ACC112 (cell line): Measurements from ENCODE around the gene VSNL1.

Experiments
- H2AFZ ChIP-seq: fragments of 200-600 bp; sonication (generic); one replicate; pipeline ENCODE4 v1.6.0; 2017; ENCODE audit warnings: antibody characterized with exemption, low read length; ENCODE audit not compliant: unreplicated experiment
- H3K27ac ChIP-seq: fragments of 200-600 bp; sonication (generic); 2 replicates; pipeline ENCODE4 v1.5.1; 2014; ENCODE audit warnings: low read depth, mild to moderate bottlenecking, antibody characterized with exemption, low read length, moderate library complexity
- H3K27me3 ChIP-seq: fragments of 200-600 bp; sonication (generic); 2 replicates; pipeline ENCODE4 v1.6.1; 2014; ENCODE audit warnings: mild to moderate bottlenecking, antibody characterized with exemption, low read length, moderate library complexity, mixed read lengths; ENCODE audit not compliant: insufficient read depth
- H3K36me3 ChIP-seq: fragments of 200-600 bp; sonication (generic); 2 replicates; pipeline ENCODE4 v1.6.1; 2016; ENCODE audit warnings: mild to moderate bottlenecking, antibody characterized with exemption, low read length, moderate library complexity, mixed read lengths; ENCODE audit not compliant: insufficient read depth
- H3K4me1 ChIP-seq: fragments of 200-600 bp; sonication (generic); one replicate; pipeline ENCODE4 v1.6.1; 2016; ENCODE audit warnings: low read length, mixed read lengths; ENCODE audit not compliant: insufficient read depth, unreplicated experiment, control insufficient read depth
- H3K4me3 ChIP-seq: fragments of 200-600 bp; sonication (generic); 2 replicates; pipeline ENCODE4 v1.5.1; 2014; ENCODE audit warnings: mild to moderate bottlenecking, low read depth, low read length
- H3K79me2 ChIP-seq: fragments of 200-600 bp; sonication (generic); one replicate; pipeline ENCODE4 v1.6.0; 2016; ENCODE audit warnings: low read length; ENCODE audit not compliant: control insufficient read depth, unreplicated experiment, insufficient read depth

VSNL1 gene

DNA sequence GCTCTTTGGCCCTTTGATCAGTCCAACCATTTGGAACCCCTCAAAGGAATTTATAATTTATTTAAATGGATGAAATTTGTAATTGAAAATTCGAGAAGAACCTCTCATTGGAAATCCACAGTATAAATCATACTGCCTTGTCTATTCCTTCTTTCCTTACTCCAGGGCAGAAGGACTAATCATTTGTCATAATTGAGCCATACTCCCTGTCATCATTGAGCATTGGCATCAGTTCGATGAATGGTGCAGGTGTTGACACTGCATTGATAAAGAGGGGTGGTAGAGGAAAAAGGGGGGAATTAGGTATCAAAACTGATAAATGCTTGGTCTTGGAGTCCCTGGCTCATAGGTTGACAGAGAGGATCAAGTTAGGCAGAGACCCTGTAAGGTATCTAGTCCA lies 2.0 kb downstream of the VSNL1 start:
- Histone ChIP-seq H3K4me3 (no peak overlapping the region), H3K27ac (no peak overlapping the region), H3K79me2 (no peaks in the 10 kb centered on the region), H3K36me3 (no peaks in the 10 kb centered on the region), H3K27me3 (peaks cover 83% of the 10 kb centered on the region), H2AFZ (no peak overlapping the region), H3K4me1 (peaks cover 11% of the 10 kb centered on the region)

DNA sequence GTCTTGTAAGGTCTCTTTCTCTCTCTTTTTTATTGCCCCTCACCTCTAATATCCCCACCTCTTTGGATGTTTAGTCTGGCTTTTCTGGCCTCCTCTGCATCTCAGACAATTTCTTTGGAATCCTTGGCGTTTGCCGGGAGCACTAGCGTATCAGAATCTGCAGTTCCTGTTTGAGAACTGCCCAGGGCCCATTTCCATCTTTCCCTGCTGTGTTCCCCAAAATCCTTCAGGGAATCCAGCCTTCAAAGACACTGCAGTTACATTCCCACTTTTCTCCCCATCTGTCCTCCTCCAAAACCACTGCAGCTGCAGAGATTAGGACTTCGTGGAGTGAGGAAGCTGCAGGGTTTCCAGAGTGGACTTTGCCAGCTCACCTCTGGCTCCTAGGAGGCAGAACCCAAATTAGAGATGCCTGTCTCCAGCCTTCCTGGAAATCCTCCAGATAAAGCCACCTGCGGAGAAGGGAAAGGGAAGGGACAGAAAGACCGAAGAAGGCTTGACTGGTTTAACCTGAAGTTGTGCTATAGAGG lies 2.7 kb downstream of the VSNL1 start:
- H3K27ac ChIP-seq = no peak overlapping the region
- no peaks in the 10 kb centered on the region for H3K36me3 ChIP-seq
- peaks cover 11% of the 10 kb centered on the region for H3K4me1 ChIP-seq
- H3K79me2 ChIP-seq = no peaks in the 10 kb centered on the region
- H3K4me3 ChIP-seq = no peak overlapping the region
- H3K27me3 ChIP-seq = peaks cover 83% of the 10 kb centered on the region
- no peak overlapping the region for H2AFZ ChIP-seq

DNA sequence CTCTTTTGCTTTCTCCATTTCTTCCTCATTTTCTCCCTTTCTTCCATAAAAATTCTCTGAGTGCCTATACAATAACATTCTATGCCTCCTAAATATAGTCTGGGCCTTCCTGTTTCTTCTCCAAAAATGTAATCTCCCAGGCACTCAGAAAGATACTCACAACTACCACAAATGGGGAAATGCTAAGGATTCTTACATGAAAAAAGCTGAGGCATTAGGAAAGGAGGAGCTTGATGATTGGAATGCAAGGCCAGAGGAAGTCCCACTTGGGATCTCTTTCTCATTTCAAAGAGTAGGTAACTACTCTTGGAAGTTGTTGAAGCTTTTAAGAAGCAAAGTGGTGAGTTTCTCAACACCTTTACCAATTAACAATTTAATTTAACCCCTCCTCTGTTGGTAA lies 3.4 kb downstream of the VSNL1 start:
- peaks cover 79% of the 10 kb centered on the region for H3K27me3 ChIP-seq
- H3K27ac ChIP-seq = peak overlapping the region; percentile 9; the same call in 1 of the 2 replicates
- H3K4me3 ChIP-seq = no peak overlapping the region
- no peaks in the 10 kb centered on the region for H3K79me2 ChIP-seq
- no peaks in the 10 kb centered on the region for H3K36me3 ChIP-seq
- peaks cover 11% of the 10 kb centered on the region for H3K4me1 ChIP-seq
- no peak overlapping the region for H2AFZ ChIP-seq

DNA sequence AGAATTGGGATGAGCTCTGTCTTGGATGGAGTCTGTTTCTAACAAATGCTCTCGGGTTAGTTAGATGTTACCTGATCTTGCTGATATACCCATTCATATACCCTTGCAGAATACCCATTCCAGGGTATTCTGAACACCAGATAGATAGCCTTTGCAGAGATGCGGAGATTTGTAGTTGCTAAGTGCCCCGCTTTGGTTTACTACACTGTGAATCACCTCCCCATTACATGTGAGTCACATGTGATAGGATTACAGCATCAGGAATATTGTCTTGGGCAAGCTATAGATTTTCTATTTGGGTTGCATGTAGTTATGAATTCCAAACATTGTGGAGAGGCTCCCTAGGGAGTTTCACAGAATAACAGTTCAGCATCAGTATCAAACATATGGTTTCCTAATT lies 3.8 kb downstream of the VSNL1 start:
- no peak overlapping the region for H3K4me3 ChIP-seq
- H3K27ac ChIP-seq = peak overlapping the region; percentile 9; the same call in 1 of the 2 replicates
- H2AFZ ChIP-seq = no peak overlapping the region
- H3K79me2 ChIP-seq = no peaks in the 10 kb centered on the region
- peaks cover 11% of the 10 kb centered on the region for H3K4me1 ChIP-seq
- no peaks in the 10 kb centered on the region for H3K36me3 ChIP-seq
- peaks cover 75% of the 10 kb centered on the region for H3K27me3 ChIP-seq

DNA sequence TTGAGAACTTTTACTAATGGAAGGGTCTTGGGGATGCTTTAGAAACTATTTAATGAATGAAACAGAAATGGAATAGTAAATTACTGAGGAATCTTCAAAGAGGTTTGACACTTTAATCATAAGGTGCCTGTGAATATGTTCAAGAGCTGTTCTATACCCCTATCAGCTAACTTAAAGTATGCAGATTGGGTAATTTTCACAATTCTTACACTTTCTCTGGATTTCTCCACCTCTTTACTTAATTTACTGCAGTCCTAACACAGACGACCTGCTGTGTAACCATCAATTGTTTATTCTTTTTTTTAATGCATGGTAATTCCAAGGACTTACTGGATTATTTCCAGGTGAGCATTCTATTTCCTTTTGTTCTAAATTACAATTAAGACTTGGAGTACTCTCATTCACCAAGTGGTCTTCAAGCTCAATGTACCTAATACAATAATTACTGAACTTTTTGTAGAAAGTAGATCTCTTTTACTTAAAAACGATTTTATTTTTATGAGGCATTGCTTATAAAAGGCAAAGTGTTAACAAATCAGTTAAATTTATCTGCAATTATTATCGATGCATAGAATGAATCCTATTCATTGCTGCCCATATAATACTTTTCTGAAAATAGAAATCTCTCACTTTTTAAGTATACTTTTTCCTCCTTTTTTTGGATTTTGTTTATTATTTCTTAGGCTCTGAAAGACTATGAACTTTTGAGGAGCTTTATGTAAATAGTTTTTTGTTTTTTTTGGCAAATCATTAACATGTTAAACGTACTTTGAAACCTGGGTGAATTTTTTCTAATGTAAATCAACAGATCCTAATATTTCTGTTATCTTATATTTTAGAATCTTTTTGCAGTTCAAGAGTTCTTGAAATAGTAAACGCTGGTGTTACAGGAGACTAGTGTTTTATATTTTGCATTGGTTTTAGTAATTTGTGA lies 5.5 kb downstream of the VSNL1 start:
- H3K79me2 ChIP-seq = no peaks in the 10 kb centered on the region
- no peak overlapping the region for H3K4me3 ChIP-seq
- H2AFZ ChIP-seq = no peak overlapping the region
- H3K4me1 ChIP-seq = peaks cover 11% of the 10 kb centered on the region
- no peaks in the 10 kb centered on the region for H3K36me3 ChIP-seq
- H3K27ac ChIP-seq = no peak overlapping the region
- peaks cover 63% of the 10 kb centered on the region for H3K27me3 ChIP-seq

DNA sequence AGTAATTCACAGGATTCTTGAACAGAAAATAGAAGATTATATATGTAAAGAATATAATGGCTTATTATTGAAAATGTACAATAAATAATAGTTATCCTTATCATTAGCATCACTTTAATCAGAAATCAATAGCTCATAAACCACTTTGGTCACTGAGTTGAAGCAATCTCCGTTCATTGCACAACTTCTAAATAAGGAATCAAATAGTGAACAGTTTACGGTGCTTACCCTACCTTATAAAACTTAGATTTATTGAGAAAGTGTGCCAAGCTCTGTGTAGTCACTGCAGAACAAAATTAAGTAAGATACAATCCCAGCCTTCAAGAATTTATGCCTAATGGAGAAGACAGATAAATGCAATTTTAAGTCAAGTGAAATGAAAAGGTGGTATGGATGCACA lies 6.7 kb downstream of the VSNL1 start:
- Histone ChIP-seq H2AFZ (no peak overlapping the region), H3K36me3 (no peaks in the 10 kb centered on the region), H3K4me1 (peaks cover 11% of the 10 kb centered on the region), H3K79me2 (no peaks in the 10 kb centered on the region), H3K27me3 (peaks cover 50% of the 10 kb centered on the region), H3K4me3 (no peak overlapping the region), H3K27ac (no peak overlapping the region)

DNA sequence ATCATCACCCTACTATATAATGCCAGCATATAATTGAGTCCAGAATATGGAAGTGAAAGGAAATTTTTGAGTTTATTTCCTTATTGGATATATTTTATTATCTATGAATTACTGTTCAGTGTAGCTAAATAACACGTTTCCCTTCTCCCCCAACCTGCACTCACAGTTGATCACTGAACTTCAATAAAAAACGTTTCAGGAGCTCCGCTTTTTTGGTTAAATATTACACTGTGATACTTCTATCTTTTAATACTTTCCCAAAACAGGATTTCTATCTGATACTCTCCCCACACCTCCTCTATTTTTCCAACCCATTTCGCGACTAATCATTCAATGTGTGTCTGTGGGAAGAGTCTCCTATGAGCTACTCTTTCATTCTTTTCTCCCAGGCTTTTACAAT lies 7.2 kb downstream of the VSNL1 start:
- Histone ChIP-seq H3K79me2 (no peaks in the 10 kb centered on the region), H3K27me3 (peaks cover 45% of the 10 kb centered on the region), H3K27ac (no peak overlapping the region), H3K36me3 (no peaks in the 10 kb centered on the region), H2AFZ (no peak overlapping the region), H3K4me3 (no peak overlapping the region), H3K4me1 (peaks cover 11% of the 10 kb centered on the region)

DNA sequence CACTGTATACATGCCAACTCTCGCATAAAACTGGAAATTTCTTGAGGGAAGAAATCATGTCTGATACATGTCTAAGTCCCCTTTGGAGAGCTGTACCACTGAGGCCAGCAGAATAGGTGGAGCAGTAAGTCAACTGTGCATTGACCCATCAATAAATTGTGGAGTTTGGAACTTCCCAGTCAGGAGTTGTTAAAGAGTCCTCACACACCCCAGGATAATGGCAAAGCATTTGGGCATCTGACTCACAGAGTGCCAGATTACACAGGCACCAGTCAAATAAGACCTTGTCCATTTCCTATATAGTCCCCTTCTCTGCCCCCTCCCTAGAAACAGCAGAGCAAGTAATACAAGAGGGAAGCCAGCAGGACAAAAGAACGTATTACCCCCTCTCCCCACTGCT lies 10.4 kb downstream of the VSNL1 start:
- Histone ChIP-seq H3K4me3 (no peak overlapping the region), H2AFZ (no peak overlapping the region), H3K79me2 (no peaks in the 10 kb centered on the region), H3K27ac (no peak overlapping the region), H3K4me1 (no peaks in the 10 kb centered on the region), H3K36me3 (no peaks in the 10 kb centered on the region), H3K27me3 (peaks cover 23% of the 10 kb centered on the region)

DNA sequence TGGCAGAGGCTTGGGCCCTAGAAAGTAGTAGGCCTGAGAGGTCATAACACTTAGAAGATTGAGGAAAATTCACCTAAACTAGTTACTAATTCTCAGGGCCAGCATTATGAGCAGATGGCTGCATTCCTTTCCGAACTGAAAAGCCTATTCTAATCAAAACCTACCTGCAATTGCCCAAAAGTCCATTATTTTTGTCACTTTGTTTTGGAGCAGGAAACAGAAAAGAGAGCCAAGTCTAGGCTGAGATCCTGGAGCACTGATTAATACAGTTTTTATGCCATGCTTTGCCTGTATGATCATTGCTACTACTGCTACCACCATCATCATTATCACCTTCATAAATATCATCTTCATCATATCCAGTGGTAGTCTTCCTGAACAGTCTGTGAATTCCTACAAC lies 14.7 kb downstream of the VSNL1 start:
- Histone ChIP-seq H3K79me2 (no peaks in the 10 kb centered on the region), H3K4me3 (no peak overlapping the region), H3K36me3 (no peaks in the 10 kb centered on the region), H3K27ac (no peak overlapping the region), H3K27me3 (peaks cover 7% of the 10 kb centered on the region), H3K4me1 (no peaks in the 10 kb centered on the region), H2AFZ (no peak overlapping the region)

DNA sequence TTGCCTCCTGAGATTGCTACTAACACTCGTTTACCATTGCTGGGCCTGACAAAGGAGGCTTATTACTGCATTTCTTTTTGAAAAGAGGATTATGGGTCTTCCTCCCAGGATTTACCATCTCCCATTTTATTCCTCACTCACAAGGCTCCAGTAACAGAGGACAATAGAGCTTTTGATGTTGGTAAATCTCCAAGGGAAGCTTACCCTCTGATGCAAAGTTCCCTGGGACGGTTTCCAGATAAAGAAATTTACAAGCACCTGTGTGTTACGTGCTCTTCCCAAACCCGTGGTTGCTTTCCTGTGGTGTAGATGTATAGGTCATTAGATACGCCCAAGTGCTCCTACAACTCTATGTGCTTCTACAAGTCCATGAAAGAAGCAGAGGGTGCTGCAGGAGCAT lies 17.1 kb downstream of the VSNL1 start:
- H2AFZ ChIP-seq = no peak overlapping the region
- no peak overlapping the region for H3K27ac ChIP-seq
- H3K79me2 ChIP-seq = no peaks in the 10 kb centered on the region
- H3K4me3 ChIP-seq = no peak overlapping the region
- no peaks in the 10 kb centered on the region for H3K36me3 ChIP-seq
- no peaks in the 10 kb centered on the region for H3K4me1 ChIP-seq
- peaks cover 15% of the 10 kb centered on the region for H3K27me3 ChIP-seq

DNA sequence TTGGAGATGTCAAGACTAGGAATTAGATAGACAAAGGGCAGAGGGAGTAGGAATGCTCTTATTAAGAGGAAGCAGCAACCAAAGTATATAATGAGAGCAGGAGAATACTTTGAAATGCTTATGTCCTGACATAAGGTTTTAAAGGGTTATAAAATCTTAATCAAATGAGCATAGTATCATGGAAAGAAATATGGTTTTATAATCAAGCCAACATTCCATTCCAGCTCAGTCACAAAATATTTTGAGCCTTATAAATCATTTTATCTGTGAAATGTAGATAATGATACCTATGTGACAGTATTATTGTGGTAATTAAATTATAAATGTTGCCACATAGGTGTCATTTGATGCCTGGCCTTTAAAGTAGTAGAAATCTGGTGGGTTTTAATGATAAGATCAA lies 17.6 kb downstream of the VSNL1 start:
- no peak overlapping the region for H3K27ac ChIP-seq
- H3K4me1 ChIP-seq = no peaks in the 10 kb centered on the region
- no peak overlapping the region for H3K4me3 ChIP-seq
- H3K36me3 ChIP-seq = no peaks in the 10 kb centered on the region
- peaks cover 15% of the 10 kb centered on the region for H3K27me3 ChIP-seq
- no peaks in the 10 kb centered on the region for H3K79me2 ChIP-seq
- H2AFZ ChIP-seq = no peak overlapping the region
